Neural progenitor cell (in vitro differentiated cells): Measurements from ENCODE around the gene RIPOR2. TPM values are rescaled to one million over a fixed set of nuclear protein-coding genes. Genes with fewer than 3 reads are reported as not detected.

ENCODE experiments used
- DNase-seq: peaks from one replicate; pipeline ENCODE4 v3.0.0-alpha.2; 2016; ENCODE audit warnings: low spot score
- H2AFZ ChIP-seq: fragments of 200-600 bp; sonication (generic); replicated peaks from 2 replicates; pipeline ENCODE4 v1.6.1; 2016; ENCODE audit warnings: antibody characterized with exemption
- H3F3A ChIP-seq: fragments of 200-600 bp; sonication (generic); 2 replicates; pipeline ENCODE4 v1.6.1; 2016; ENCODE audit warnings: antibody characterized with exemption, low read depth
- H3K27ac ChIP-seq: fragments of 200-600 bp; sonication (generic); 2 replicates; pipeline ENCODE4 v1.5.1; 2016; ENCODE audit warnings: mild to moderate bottlenecking
- H3K27me3 ChIP-seq: fragments of 200-600 bp; sonication (generic); 2 replicates; pipeline ENCODE4 v1.6.1; 2016; ENCODE audit warnings: mild to moderate bottlenecking, moderate library complexity
- H3K36me3 ChIP-seq: fragments of 200-600 bp; sonication (generic); 2 replicates; pipeline ENCODE4 v1.5.1; 2016
- H3K4me1 ChIP-seq: fragments of 200-600 bp; sonication (generic); 2 replicates; pipeline ENCODE4 v1.6.1; 2016; ENCODE audit warnings: mixed run types
- H3K4me2 ChIP-seq: fragments of 200-600 bp; sonication (generic); 2 replicates; pipeline ENCODE4 v1.6.1; 2016
- H3K4me3 ChIP-seq: fragments of 200-600 bp; sonication (generic); 2 replicates; pipeline ENCODE4 v1.5.1; 2016
- H3K79me2 ChIP-seq: fragments of 200-600 bp; sonication (generic); 2 replicates; pipeline ENCODE4 v1.6.1; 2016; ENCODE audit warnings: low read depth
- H3K9ac ChIP-seq: fragments of 200-600 bp; sonication (generic); 2 replicates; pipeline ENCODE4 v1.6.1; 2016
- H3K9me3 ChIP-seq: fragments of 200-600 bp; sonication (generic); 2 replicates; pipeline ENCODE4 v1.5.1; 2016; ENCODE audit warnings: low read depth
- H4K20me1 ChIP-seq: fragments of 200-600 bp; sonication (generic); 2 replicates; pipeline ENCODE4 v1.6.1; 2016; ENCODE audit warnings: low read depth
- H3K27ac Mint-ChIP-seq: 3 replicates; pipeline ENCODE4 v1.8.0; 2021; ENCODE audit warnings: mixed read lengths
- H3K27me3 Mint-ChIP-seq: 2 replicates; pipeline ENCODE4 v1.8.0; 2022; ENCODE audit warnings: low read depth, mild to moderate bottlenecking, inconsistent platforms, moderate library complexity, mixed read lengths; ENCODE audit not compliant: insufficient read depth
- H3K36me3 Mint-ChIP-seq: 3 replicates; pipeline ENCODE4 v1.8.0; 2021; ENCODE audit warnings: mixed read lengths
- H3K4me1 Mint-ChIP-seq: 3 replicates; pipeline ENCODE4 v1.8.0; 2021; ENCODE audit warnings: mixed read lengths
- H3K4me3 Mint-ChIP-seq: 3 replicates; pipeline ENCODE4 v1.8.0; 2021; ENCODE audit warnings: mild to moderate bottlenecking, moderate library complexity, mixed read lengths
- H3K9me3 Mint-ChIP-seq: 3 replicates; pipeline ENCODE4 v1.8.0; 2020; ENCODE audit warnings: mixed read lengths
- CTCF ChIP-seq: fragments of 200-600 bp; sonication (generic); IDR thresholded peaks from 2 replicates; pipeline ENCODE4 v1.5.1; 2017; ENCODE audit warnings: antibody characterized with exemption, mild to moderate bottlenecking
- EZH2 ChIP-seq: fragments of 200-600 bp; sonication (generic); IDR thresholded peaks from 2 replicates; pipeline ENCODE4 v1.6.1; 2017; ENCODE audit warnings: antibody characterized with exemption, mild to moderate bottlenecking, moderate library complexity
- EZH2phosphoT487 ChIP-seq: fragments of 200-600 bp; sonication (generic); IDR thresholded peaks from 2 replicates; pipeline ENCODE4 v1.6.1; 2017; ENCODE audit warnings: antibody characterized with exemption
- total RNA-seq: library from RNA; depleted of rRNA; stranded (reverse); fragments of >200 nt; gene quantifications from 2 replicates; pipeline ENCODE4 v1.2.3, GENCODE V29; 2015; ENCODE audit warnings: low replicate concordance

The RIPOR2 gene
- total RNA-seq, 1 donor from 2014 or later, result 0.26 TPM

GRCh38 chr6:24908650-24909035 lies 27.1 kb downstream of the RIPOR2 start:
- Histone ChIP-seq H3F3A (peaks cover 6% of the 10 kb centered on the region), H4K20me1 (no peaks in the 10 kb centered on the region), H3K4me3 (no peak overlapping the region), H3K4me2 (peak overlapping the region; percentile 44), H3K27ac (no peak overlapping the region), H2AFZ (no peak overlapping the region), H3K9me3 (no peaks in the 10 kb centered on the region), H3K79me2 (no peaks in the 10 kb centered on the region), H3K9ac (no peak overlapping the region), H3K36me3 (no peaks in the 10 kb centered on the region), H3K27me3 (peaks cover 49% of the 10 kb centered on the region), H3K4me1 (peaks cover 35% of the 10 kb centered on the region)
- H3K27ac Mint-ChIP-seq, result no peak overlapping the region
- peaks cover 43% of the 10 kb centered on the region for H3K4me1 Mint-ChIP-seq
- no peaks in the 10 kb centered on the region for H3K36me3 Mint-ChIP-seq
- no peak for DNase-seq
- peaks cover 12% of the 10 kb centered on the region for H3K27me3 Mint-ChIP-seq
- H3K9me3 Mint-ChIP-seq, result peaks cover 8% of the 10 kb centered on the region
- H3K4me3 Mint-ChIP-seq, result peak overlapping the region; percentile 91
- TF ChIP-seq EZH2 (no peak), EZH2phosphoT487 (no peak), CTCF (no peak)

- Histone ChIP-seq H3K36me3 (no peaks in the 10 kb centered on the region), H2AFZ (no peak overlapping the region), H3K9me3 (no peaks in the 10 kb centered on the region), H3K9ac (no peak overlapping the region), H3K4me2 (peak overlapping the region; percentile 44), H3K4me1 (peaks cover 35% of the 10 kb centered on the region), H4K20me1 (no peaks in the 10 kb centered on the region), H3K27me3 (peaks cover 44% of the 10 kb centered on the region), H3K79me2 (no peaks in the 10 kb centered on the region), H3K27ac (no peak overlapping the region), H3K4me3 (no peak overlapping the region), H3F3A (peaks cover 6% of the 10 kb centered on the region)
- DNase-seq, result peak; percentile 49
- Mint-ChIP-seq H3K27me3 (peaks cover 12% of the 10 kb centered on the region), H3K9me3 (peaks cover 8% of the 10 kb centered on the region), H3K27ac (no peak overlapping the region), H3K4me1 (peaks cover 43% of the 10 kb centered on the region), H3K36me3 (no peaks in the 10 kb centered on the region), H3K4me3 (no peak overlapping the region)
- TF ChIP-seq CTCF, result no peak
- TF ChIP-seq EZH2, result no peak
- no peak for TF ChIP-seq EZH2phosphoT487
Observed at GRCh38 chr6:24907919-24908649, 27.7 kb downstream of the RIPOR2 start.

- peaks cover 7% of the 10 kb centered on the region for H3K27me3 Mint-ChIP-seq
- Histone ChIP-seq H3K79me2 (no peaks in the 10 kb centered on the region), H3K9ac (no peak overlapping the region), H3K27ac (no peak overlapping the region), H3K27me3 (peaks cover 26% of the 10 kb centered on the region), H3K4me3 (no peak overlapping the region), H3K4me2 (no peak overlapping the region), H3K9me3 (no peaks in the 10 kb centered on the region), H4K20me1 (no peaks in the 10 kb centered on the region), H3K36me3 (no peaks in the 10 kb centered on the region), H2AFZ (no peak overlapping the region), H3F3A (peaks cover 6% of the 10 kb centered on the region), H3K4me1 (peaks cover 31% of the 10 kb centered on the region)
- peaks cover 8% of the 10 kb centered on the region for H3K9me3 Mint-ChIP-seq
- no peak for TF ChIP-seq CTCF
- no peak for TF ChIP-seq EZH2phosphoT487
- no peak for TF ChIP-seq EZH2
- no peak for DNase-seq
- no peak overlapping the region for H3K4me3 Mint-ChIP-seq
- H3K36me3 Mint-ChIP-seq, result no peaks in the 10 kb centered on the region
- H3K4me1 Mint-ChIP-seq, result peaks cover 35% of the 10 kb centered on the region
- no peak overlapping the region for H3K27ac Mint-ChIP-seq
Observed at GRCh38 chr6:24906314-24906713, 29.4 kb downstream of the RIPOR2 start.
